GM15510 (cell line): ENCODE data around the gene FGG.

Experiments used
- POLR2A ChIP-seq: IDR thresholded peaks from 3 replicates; pipeline ENCODE4 v1.6.1; 2011; ENCODE audit warnings: borderline replicate concordance; ENCODE audit not compliant: insufficient read length; ENCODE audit errors: extremely low read depth

FGG gene

DNA sequence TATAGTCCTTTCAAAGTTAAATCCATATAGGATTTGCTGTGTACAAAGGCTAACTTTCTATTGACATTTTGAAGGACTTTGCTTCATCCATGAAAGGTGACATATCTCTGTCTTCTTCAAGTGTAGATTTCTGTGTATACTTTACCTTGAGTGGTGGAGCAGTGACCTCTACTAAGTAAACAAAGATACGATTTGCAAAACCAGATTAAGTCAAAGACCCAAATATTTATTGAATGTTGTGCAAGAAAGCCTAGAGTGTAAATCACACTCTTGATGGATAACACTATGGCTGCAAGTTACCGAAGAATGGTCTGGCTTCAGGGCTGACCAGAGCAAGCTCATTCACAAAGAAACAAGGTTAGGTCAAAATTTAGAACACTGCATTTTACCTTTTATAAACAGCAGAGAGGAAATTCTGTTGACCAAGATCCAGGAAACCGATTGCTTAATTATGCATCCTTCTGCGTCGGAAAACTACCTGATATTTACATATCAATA, 5.4 kb upstream of the FGG start:
- no peak for TF ChIP-seq POLR2A

DNA sequence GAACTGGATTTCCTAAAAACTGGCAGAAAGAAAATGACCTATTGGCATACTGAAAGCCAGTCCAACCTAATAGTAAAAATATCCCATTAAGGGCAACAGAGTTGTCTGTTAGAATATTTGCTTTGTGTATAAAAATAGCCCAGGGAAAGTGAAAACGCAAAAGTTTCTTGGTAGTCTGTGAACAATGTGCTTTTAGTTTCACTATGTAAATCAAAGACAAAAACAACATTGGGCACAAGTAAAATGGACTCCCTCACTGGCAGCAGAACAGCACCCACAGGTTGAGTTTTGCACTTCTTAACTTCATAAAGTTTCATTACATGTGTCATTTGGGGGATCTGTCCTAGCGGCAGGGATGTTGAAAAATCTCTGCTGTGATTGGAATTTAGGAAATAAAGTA, 4.3 kb upstream of the FGG start:
- TF ChIP-seq POLR2A = no peak

DNA sequence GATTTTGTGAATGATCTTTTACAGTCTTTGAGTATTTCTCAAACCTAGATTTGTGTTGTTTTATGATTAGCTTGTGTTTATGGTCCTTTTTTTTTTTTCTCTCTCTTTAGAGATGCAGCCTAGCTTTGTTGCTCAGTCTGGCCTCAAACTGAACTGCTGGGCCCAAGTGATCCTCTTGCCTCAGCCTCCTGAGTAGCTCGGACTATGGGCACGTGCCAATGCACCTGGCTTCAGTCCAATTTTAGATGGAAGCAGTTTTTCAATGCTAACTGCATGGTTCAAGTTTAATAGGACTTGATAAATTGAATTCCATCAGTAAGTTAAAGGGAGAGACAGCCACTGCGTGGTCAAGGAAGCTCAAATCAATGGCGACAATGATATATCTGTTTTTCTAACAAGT, 3.8 kb upstream of the FGG start:
- no peak for TF ChIP-seq POLR2A

DNA sequence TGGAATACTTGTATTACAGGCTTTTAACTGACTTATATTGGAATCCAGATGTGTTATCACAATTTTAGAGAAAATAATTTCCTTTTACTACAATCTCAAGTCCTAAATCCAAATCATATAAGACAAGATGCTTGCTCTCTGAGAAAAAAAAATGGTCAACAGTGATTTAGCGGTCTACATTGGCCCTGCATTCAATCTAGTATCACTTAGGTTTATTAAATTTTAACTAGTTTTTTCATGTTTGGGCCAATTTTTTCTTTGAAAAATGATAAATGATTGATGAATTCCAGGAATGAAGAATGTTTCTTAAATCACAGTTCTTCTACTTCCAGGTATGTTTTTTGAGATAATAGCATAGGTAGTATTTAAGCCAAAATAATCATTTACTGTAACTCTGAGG, 2.8 kb upstream of the FGG start:
- no peak for TF ChIP-seq POLR2A

DNA sequence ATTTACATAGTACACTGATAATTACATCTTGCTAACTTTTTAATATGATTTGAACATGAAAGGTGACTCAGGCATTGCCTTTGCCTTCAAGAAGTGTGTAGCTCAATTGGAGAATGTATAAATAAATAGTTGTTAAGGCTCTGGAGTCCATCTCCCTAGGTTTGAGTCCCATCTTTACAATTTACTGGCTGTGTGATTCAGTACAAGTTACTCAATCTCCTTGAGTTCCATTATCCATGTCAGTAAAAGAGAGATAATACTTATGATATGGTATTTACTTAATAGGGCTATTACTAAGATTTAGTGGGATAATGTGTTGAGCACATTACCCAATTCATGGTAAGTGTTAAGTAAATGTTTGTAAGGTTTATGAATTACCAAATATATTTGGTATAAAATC, 1.9 kb upstream of the FGG start:
- no peak for TF ChIP-seq POLR2A

DNA sequence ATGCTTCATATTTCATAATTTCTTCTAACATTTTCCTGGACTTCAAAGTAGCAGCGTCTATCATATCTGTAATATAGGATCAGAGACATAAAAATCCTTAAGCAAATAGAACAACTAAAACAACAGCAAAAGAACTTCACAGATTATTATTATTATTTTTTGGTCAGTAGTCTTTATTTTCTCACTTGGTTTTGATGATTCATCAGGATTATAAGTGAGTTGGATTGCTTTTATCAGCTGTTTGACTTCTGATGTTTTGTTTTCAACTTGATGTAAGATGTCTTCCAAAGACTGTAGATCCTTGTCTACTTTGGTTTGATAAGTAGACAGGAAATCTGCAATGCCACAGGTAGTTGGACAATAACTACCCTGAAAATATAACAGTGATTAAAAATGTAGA, 623 bp downstream of the FGG start:
- no peak for TF ChIP-seq POLR2A

DNA sequence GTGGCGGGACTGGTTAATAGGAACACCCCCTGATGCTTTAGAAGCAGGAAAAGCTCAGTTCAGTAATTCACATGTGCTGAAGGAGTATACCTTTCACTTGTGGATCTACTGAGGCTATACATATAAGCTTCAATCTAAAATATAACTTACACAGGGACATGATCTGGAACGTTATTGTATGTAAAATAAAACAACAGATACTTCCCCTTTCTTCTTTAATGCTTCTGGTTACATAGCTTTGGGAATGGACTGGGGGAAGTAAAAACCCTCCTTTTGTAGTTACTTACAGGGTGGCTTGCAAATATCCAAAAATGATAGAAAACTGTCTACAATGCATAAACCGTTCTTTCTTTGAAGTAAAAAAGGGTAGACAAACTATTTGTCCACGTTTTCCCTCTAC, 1.9 kb downstream of the FGG start:
- TF ChIP-seq POLR2A = no peak

DNA sequence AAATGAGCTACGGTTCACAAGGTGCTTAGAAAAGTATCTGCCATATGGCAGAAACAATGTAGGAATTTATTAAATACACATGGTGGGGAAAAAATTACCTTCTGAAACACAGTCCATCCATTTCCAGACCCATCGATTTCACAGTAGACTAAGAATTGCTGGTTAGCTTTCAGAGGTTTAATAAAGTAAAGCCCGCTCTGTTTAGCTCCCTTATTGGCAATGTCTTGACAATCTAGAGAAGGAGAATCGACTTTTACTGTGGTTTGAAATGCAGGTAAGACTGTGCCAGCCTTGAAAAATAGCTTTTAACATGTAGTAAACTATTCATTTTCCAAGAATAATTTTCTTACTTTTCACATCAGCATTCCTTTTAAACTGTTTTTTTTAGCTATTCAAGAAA, 2.9 kb downstream of the FGG start:
- TF ChIP-seq POLR2A = no peak

DNA sequence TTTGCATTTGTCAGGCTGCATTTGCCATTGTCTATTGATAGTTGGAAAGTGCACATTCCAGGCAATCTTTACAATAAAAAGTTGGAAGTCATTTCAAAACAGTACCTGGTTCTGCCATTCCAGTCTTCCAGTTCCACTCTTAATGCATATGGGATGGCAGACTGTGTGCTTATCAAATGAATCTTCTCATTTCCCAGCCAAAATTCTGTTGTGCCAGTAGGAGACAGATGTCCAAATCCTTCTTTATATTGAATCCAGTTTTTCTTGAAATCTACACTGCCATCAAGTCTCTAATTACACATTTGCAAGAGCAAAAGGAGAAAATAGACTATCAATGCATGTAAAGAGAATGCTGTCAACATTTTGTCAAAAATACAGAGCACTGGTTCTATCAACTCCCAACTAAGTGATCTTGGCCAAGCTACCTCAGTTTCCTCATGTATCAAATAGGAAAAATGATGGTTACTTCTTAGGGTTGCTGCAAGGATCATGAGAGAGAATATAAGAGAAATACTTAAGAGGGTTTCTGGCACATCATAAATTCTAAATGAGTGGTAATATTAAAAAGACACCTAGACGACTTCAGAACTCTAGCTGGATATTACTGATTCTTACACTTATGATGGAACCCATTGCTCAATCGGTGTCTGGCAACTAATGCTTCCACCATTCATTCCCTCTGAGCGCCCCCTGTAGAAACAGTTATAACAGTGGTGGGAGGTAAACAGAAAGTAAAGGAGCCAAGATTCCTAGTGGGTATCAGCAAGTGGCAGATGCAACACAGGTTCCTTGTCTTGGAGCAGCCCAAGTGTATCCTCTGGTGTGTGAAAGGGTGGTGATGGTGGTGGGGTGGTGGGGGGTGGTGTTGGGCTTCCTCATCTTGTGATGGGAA, 3.8 kb downstream of the FGG start:
- TF ChIP-seq POLR2A = no peak

DNA sequence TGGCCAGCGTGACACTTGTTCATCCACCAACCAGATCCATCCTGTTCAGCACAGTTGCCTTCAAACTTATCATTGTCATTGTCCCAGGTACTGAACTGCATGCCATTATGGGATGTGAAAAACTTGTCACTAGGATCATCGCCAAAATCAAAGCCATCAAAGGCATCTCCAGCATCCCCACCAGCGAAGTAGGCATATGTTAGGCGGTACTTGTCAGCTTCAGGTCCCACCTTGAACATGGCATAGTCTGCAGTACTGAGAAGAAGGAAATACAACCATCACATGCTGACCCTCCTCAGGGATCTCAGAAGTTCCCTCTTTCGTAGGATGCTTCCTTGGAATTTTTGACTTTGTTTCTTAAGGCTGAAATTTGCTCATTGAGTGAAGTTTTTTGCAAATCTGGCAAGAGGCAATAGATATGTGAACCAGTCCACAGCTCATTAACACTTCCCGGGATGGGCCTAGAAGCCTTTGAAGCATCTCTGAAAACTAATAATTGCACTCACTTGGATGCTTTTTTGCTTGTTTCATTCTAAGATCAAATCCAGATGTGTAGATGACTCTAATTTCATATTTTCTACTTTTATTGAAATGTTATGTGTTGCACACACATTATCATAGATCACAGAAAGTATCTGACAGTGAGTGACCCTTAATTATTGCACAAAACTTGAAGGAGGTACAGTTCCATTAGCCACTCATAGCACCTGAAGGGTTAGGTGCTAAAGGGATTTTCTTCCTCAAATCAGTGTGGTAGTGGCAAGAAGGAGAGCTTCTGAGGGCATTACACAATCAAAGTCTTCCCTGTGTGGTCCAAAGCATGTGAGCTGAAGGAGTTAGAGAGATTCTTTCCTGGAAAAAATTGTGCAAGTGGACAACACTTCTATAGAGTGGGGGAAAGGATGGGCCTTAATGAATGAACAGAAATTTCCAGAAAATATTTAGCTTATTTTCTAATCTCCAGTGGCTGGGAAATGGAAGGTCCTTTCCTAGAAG, 5.4 kb downstream of the FGG start:
- TF ChIP-seq POLR2A = no peak

DNA sequence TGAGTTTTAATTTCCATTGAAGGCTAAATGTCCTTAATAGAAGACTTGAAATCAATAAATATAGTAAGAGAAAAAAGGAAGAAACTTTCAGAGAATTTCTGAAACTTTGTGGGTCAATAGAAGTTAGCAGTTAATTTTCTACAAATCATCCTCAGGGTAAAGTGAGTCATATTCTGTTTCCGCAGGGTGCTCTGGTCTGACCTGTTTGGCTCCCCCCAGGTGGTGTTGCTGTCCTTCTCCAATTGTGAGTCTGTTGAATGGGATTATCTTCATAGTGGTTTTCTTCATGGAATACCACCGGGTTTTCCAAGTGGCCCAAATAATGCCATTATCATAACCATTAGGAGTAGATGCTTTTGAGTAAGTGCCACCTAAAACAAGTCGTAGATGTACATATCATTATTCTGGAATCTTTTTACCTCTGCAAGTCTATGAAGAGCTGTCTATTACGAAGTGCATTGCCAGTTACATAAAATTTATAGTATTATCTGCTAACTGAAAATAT, 7.7 kb downstream of the FGG start:
- TF ChIP-seq POLR2A = no peak

DNA sequence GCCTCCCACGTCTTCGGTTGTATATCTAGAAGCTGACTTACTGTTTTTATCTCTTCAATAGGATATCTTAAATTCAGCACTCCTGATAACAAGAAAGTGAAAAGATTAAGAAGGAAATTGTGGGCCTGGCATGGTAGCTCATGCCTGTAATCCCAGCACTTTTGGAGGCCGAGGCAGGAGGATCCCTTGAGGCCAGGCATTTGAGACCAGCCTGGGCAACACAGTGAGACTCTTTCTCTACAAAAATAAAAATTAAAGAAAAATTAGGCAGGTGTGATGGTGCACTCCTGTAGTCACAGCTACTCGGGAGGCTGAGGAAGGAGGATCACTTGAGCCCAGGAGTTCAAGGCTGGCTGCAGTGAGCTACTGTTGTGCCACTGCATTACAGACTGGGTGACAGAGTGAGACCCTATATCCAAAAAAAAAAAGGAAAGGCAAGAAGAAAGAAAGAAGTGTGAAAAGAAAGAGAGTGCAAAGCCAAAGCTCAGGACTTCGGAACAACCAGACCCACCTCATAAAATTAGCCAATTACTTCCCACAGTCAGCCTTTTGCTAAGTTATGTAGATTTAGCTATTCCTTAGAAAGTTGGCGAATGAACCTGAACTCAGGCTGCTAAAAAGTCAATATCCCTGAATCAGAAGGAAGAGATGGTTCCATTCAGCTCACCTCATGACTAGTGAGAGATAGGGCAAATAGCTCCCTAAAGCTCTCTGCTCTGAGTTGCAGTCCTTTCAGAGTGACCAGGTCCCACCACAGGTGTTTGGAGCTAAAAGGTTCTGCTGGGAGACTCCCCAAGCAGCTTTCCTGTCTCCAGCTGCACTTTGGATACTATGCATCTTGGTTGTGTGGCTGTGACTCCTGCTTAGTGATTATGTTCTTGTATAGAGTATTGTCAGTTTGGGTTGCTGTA, 9.2 kb downstream of the FGG start:
- TF ChIP-seq POLR2A = no peak

DNA sequence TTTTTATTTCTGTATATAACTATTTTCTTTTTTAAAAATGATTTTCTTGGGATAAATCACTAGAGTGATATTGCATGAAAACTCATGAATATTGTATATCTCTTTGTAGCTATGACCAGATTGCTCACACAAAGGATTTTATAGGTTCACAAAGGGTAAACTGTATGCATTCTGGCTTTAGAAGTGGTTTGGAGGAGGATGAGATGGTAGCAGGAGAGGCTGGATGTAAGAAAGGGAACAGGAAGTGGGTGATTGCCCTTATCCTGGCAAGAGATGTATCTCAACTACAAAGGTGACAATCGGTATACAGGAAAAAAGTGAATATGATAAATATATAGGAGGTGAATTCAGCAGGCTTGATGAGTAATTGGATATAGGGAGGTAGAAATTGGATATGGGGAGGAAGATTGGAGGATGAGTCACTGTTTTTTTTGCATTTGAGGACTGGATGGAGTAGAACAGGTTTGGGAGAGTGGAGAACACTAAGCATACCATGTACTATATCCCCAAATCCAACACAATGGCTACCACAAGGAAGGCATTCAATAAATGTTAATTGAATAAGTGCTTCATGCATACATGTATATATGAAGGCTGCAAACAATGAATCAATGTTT, 9.9 kb downstream of the FGG start:
- no peak for TF ChIP-seq POLR2A

DNA sequence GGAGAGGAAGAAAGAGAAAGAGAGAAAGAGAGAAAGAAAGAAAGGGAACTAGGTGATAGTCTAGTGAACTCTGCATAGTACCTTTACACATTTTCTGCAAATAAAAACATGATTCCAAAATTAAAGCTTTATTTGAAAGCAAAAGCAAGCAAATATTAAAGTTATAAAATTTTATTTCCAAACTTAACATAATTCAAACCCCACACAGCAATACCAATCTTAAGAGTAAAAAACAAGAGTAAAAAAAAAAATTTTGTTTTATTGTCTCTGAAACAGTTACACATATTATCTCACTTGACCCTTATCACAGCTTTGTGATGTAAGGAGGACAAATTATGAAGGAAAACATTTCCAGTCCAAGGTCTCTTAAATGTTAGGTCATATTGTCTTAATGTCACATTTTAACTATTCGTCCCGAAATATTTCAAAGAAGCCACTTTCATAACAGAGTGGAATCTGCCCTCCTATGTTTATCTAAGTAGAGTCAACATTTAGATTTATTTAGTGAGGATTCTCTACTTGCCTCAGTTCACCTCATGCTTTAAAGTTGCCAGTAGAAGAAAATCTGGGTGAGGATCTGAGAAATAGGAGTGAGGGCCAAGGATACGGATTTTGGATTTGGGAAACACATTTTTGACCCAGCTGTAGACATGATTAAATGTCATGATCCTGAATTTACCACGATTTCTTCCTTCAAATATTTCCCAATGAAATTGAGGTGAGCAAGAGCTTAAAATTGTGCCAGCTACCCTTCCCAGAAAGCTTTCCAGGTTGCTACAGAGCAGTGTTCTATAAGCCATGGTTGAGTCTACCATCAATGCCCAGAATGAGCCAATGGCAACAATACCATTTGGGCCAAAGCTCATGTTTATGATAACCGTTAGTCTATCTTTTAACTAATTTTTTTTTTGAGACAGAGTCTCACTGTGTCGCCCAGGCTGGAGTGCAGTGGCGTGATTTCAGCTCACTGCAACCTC, 14.4 kb downstream of the FGG start:
- no peak for TF ChIP-seq POLR2A
